Loucy (cell line): ENCODE measurements around the gene SEC16B.

Experiments
- CTCF ChIP-seq: fragments of 200-600 bp; sonication (generic); conservative IDR thresholded peaks from 2 replicates; pipeline ENCODE4 v1.5.1; 2014; ENCODE audit warnings: mild to moderate bottlenecking, antibody characterized with exemption, low read length
- EZH2phosphoT487 ChIP-seq: fragments of 200-600 bp; IDR thresholded peaks from 2 replicates; pipeline ENCODE4 v1.6.1; 2018; ENCODE audit warnings: antibody characterized with exemption, mild to moderate bottlenecking, moderate library complexity, borderline replicate concordance

DNA sequence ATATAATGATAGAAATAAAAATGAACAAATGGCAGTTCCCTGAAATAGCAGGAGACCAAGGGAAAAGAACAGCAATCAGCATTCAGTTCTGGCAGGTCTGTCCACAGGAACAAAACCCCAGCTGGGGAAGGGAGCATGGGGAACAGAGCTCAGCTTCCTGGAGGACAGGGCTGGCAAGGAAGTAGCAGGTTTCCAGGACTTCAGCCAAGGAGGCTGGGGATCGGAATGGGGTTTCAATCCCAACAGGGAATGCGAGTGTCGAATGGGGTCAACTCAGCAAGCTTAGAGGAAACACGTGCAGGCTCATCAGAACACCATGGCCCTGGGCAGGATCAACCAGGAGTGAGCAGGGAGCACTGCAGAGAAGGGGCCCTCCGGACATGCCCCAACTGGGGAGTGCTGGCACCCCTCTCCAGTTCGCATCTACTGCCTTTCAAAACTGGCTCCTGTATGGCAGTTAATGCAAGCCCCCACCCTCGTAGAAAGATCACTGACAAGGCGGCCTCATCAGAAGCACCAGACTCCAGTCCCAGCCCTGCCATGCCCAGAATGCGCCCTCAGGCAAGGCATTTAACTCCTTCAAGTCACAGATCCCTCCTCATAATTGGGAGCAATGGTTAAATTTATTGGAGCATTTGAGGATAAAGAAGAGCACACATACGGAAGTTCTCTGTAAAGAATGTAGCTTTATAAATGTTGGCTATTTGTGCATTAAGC is 72.4 kb downstream of the SEC16B start:
- TF ChIP-seq CTCF (no peak), EZH2phosphoT487 (no peak)
